Kidney (tissue), 14 donors: ENCODE measurements around the gene ETV6. TPM values are rescaled to one million over a fixed set of nuclear protein-coding genes. Genes with fewer than 3 reads are reported as not detected.

ENCODE experiments used
- DNase-seq, 5 donors: peaks; one replicate each; pipeline ENCODE4 v3.0.0-alpha.2; 2013 to 2020
- FAIRE-seq: peaks from 2 replicates; lab custom pipeline; 2012; peaks lifted over from hg19 to GRCh38; lab: Jason Lieb, UNC
- H3K27ac ChIP-seq, 2 donors: one replicate each; pipeline ENCODE4 v1.7.0; 2013; ENCODE audit warnings: low read depth in 2 of 2, low read length in 2 of 2, inconsistent platforms in 1 of 2
- H3K27me3 ChIP-seq: one replicate; pipeline ENCODE4 v1.7.1; 2013; ENCODE audit warnings: low read length, inconsistent platforms; ENCODE audit not compliant: control insufficient read depth, insufficient read depth
- H3K36me3 ChIP-seq, 3 donors: one replicate each; pipeline versions ENCODE4 v1.7.0 to v1.7.1; 2013; ENCODE audit warnings: low read length in 3 of 3, control low read depth in 1 of 3, inconsistent platforms in 1 of 3; ENCODE audit not compliant: insufficient read depth in 3 of 3, control insufficient read depth in 2 of 3
- H3K4me1 ChIP-seq, 3 donors: one replicate each; pipeline versions ENCODE4 v1.7.0 to v1.7.1; 2013; ENCODE audit warnings: low read length in 3 of 3, inconsistent platforms in 1 of 3, low read depth in 1 of 3; ENCODE audit not compliant: control insufficient read depth in 2 of 3, insufficient read depth in 2 of 3
- H3K4me3 ChIP-seq, 3 donors: one replicate each; pipeline versions ENCODE4 v1.7.0 to v1.8.1; 2013; ENCODE audit warnings: low read length in 3 of 3, control low read depth in 1 of 3, inconsistent platforms in 1 of 3
- H3K9ac ChIP-seq, 3 donors: one replicate each; pipeline versions ENCODE4 v1.7.0 to v1.7.1; 2013; ENCODE audit warnings: low read length in 3 of 3, control low read depth in 1 of 3, inconsistent platforms in 1 of 3
- H3K9me3 ChIP-seq, 3 donors: one replicate each; pipeline versions ENCODE4 v1.7.0 to v1.7.1; 2013; ENCODE audit warnings: low read length in 3 of 3, control low read depth in 1 of 3, inconsistent platforms in 1 of 3; ENCODE audit not compliant: control insufficient read depth in 2 of 3, insufficient read depth in 1 of 3
- CTCF ChIP-seq: IDR thresholded peaks from 3 replicates; pipeline ENCODE4 v1.5.1; 2012; ENCODE audit warnings: mild to moderate bottlenecking, moderate library complexity, borderline replicate concordance; ENCODE audit not compliant: insufficient read depth; ENCODE audit errors: extremely low read depth
- intact Hi-C: fragments of 100-400 bp; cut with DNase I; formaldehyde crosslinking; loops from one replicate; pipeline ENCODE4 v1.11.1; 2022
- polyA plus RNA-seq: library from polyadenylated mRNA; stranded (reverse); fragments of 350-450 nt; fragmentation: Illumina TruSeq; extraction: RNeasy Lipid Tissue Mini Kit (QIAGEN cat#74804); gene quantifications from one replicate; pipeline ENCODE4 v1.2.3, GENCODE V29; 2014; ENCODE audit warnings: low read depth, low replicate concordance; ENCODE audit not compliant: insufficient read depth
- total RNA-seq: library from RNA; stranded (reverse); fragmentation: NEBNext Ultra II Directional; extraction: Animal tissue kit (Norgen Biotek cat#: 25700); gene quantifications from one replicate; pipeline ENCODE4 v1.2.1, GENCODE V29; 2021
- donor health status: control.
- donor health status: control.
- donor health status: control.
- donor health status: control.
- donor health status: control.
- donor health status: DM: yes; HTN: yes; CAD: no.
- donor health status: Normal renal cell carcinoma (clear cell type).

Gene ETV6
- total and polyA plus RNA-seq, 2 donors from 2014 or later = 5.2 to 59.8 TPM

- no peak for DNase-seq
- TF ChIP-seq CTCF = no peak
- Histone ChIP-seq H3K9ac (no peak overlapping the region), H3K9me3 (no peaks in the 10 kb centered on the region), H3K36me3 (no peaks in the 10 kb centered on the region), H3K4me3 (no peak overlapping the region), H3K27me3 (no peaks in the 10 kb centered on the region), H3K27ac (no peak overlapping the region), H3K4me1 (no peaks in the 10 kb centered on the region)
- intact Hi-C loops = no loop called here
- FAIRE-seq = no peak
Observed at GRCh38 chr12:11669348-11669747, 19.9 kb downstream of the ETV6 start.

- Histone ChIP-seq H3K9ac (no peak overlapping the region), H3K27ac (no peak overlapping the region), H3K9me3 (no peaks in the 10 kb centered on the region), H3K4me3 (no peak overlapping the region), H3K27me3 (no peaks in the 10 kb centered on the region), H3K36me3 (no peaks in the 10 kb centered on the region), H3K4me1 (peaks cover 0 to 14% (median 7%) of the 10 kb centered on the region in 3 donors)
- TF ChIP-seq CTCF = no peak
- FAIRE-seq = no peak
- intact Hi-C loops = no loop called here
- no peak for DNase-seq
Observed at GRCh38 chr12:11672256-11673191, 23.1 kb downstream of the ETV6 start.

DNA sequence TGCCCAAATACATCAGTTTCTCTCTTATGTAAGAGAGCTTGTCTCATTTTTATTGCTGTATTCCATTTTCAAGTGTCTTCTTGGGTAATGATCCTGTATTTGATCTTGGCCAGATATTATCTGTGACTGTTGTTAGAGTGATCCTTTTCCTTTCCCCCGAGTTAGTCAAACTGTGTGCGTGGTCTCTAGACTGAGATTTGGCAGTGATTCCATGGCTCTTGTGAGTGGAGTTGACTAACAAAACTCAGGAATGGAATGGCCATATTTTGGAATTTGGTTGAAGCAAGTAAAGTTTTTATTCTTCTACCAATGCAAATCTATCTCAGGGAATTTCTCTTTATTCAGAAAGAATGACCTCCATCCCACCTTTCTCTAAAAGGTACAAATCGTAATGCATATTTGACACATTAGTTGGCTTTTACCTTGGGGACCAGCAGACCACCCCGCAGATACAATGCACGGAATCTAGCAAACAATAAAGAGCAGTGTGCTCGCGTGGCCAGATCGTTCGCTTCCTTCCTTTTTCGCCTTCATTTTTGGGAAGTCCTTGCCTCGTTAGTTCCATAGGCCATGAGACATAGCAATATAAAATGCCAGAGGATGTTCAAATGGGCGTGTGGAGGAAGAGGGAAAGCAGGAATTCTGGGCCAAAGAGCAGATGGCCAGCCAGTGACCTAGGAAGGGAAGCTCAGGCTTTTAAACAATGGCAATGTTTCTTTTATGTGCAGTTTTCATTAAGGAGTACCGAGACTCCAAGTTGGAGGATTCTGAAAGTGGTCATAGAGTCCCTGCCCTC is 24.4 kb downstream of the ETV6 start:
- no peak overlapping the region for H3K4me3 ChIP-seq
- no peak for TF ChIP-seq CTCF
- no peaks in the 10 kb centered on the region for H3K36me3 ChIP-seq
- no peak overlapping the region for H3K27ac ChIP-seq
- H3K4me1 ChIP-seq = peaks cover 0 to 14% (median 7%) of the 10 kb centered on the region in 3 donors
- no peak overlapping the region for H3K9ac ChIP-seq
- no peaks in the 10 kb centered on the region for H3K27me3 ChIP-seq
- no peaks in the 10 kb centered on the region for H3K9me3 ChIP-seq
- FAIRE-seq (no peak), DNase-seq (no peak)
- intact Hi-C loops = no loop called here
